Neutrophil (primary cell): ENCODE data around the gene ZYG11A.

Experiments used
- H3K27ac ChIP-seq: fragments of 200-600 bp; sonication (generic); 2 replicates; pipeline ENCODE4 v1.5.1; 2016; ENCODE audit warnings: mild to moderate bottlenecking, moderate library complexity
- H3K27me3 ChIP-seq: fragments of 200-600 bp; sonication (generic); 2 replicates; pipeline ENCODE4 v1.6.0; 2016; ENCODE audit warnings: mild to moderate bottlenecking
- H3K36me3 ChIP-seq: fragments of 200-600 bp; sonication (generic); 2 replicates; pipeline ENCODE4 v1.5.1; 2017
- H3K4me1 ChIP-seq, 2 experiments: fragments of 200-600 bp in 1 of 2; sonication (generic) in 1 of 2; 1 replicate in 1 of 2; 2 replicates in 1 of 2; pipeline versions ENCODE4 v1.5.1 to v1.6.1; 2013 to 2016; ENCODE audit warnings: low read depth in 1 of 2, low read length in 1 of 2, mild to moderate bottlenecking in 1 of 2, moderate library complexity in 1 of 2; ENCODE audit not compliant: control insufficient read depth in 1 of 2, insufficient read depth in 1 of 2
- H3K4me3 ChIP-seq, 2 experiments: fragments of 200-600 bp in 1 of 2; sonication (generic) in 1 of 2; 1 replicate in 1 of 2; 2 replicates in 1 of 2; pipeline ENCODE4 v1.5.1; 2013 to 2016; ENCODE audit warnings: low read depth in 1 of 2, low read length in 1 of 2, mild to moderate bottlenecking in 1 of 2, moderate library complexity in 1 of 2
- H3K9me3 ChIP-seq: fragments of 200-600 bp; sonication (generic); 2 replicates; pipeline ENCODE4 v1.5.1; 2016
- TF ChIP-seq, protein P1 (sequence below): fragments of 200-600 bp; sonication (generic); IDR thresholded peaks from 2 replicates; pipeline ENCODE4 v1.5.1; 2016; ENCODE audit warnings: antibody characterized with exemption

The ZYG11A gene

DNA sequence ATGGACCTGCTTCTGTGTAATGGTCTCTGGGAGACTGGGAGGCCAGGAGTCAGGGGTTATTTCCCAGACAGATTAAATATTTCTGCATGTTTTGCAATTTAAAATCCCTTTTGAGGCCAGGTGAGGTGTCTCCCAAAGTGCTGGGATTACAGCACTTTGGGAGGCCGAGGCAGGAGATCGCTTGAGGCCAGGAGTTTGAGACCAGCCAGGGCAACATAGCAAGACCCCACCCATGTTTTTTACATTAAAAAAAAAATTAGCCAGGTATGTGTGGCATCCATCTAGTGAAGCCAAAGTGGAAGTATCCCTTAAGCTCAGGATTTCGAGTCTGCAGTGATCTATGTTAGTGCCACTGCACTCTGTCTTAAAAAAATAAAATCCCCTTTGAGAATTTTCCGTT lies 44.9 kb downstream of the ZYG11A start:
- H3K4me1 ChIP-seq, result no peaks in the 10 kb centered on the region
- no peaks in the 10 kb centered on the region for H3K36me3 ChIP-seq
- no peaks in the 10 kb centered on the region for H3K9me3 ChIP-seq
- H3K27ac ChIP-seq, result no peak overlapping the region
- TF ChIP-seq, protein P1, sequence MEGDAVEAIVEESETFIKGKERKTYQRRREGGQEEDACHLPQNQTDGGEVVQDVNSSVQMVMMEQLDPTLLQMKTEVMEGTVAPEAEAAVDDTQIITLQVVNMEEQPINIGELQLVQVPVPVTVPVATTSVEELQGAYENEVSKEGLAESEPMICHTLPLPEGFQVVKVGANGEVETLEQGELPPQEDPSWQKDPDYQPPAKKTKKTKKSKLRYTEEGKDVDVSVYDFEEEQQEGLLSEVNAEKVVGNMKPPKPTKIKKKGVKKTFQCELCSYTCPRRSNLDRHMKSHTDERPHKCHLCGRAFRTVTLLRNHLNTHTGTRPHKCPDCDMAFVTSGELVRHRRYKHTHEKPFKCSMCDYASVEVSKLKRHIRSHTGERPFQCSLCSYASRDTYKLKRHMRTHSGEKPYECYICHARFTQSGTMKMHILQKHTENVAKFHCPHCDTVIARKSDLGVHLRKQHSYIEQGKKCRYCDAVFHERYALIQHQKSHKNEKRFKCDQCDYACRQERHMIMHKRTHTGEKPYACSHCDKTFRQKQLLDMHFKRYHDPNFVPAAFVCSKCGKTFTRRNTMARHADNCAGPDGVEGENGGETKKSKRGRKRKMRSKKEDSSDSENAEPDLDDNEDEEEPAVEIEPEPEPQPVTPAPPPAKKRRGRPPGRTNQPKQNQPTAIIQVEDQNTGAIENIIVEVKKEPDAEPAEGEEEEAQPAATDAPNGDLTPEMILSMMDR, result no peak
- no peaks in the 10 kb centered on the region for H3K27me3 ChIP-seq
- H3K4me3 ChIP-seq, result no peak overlapping the region

DNA sequence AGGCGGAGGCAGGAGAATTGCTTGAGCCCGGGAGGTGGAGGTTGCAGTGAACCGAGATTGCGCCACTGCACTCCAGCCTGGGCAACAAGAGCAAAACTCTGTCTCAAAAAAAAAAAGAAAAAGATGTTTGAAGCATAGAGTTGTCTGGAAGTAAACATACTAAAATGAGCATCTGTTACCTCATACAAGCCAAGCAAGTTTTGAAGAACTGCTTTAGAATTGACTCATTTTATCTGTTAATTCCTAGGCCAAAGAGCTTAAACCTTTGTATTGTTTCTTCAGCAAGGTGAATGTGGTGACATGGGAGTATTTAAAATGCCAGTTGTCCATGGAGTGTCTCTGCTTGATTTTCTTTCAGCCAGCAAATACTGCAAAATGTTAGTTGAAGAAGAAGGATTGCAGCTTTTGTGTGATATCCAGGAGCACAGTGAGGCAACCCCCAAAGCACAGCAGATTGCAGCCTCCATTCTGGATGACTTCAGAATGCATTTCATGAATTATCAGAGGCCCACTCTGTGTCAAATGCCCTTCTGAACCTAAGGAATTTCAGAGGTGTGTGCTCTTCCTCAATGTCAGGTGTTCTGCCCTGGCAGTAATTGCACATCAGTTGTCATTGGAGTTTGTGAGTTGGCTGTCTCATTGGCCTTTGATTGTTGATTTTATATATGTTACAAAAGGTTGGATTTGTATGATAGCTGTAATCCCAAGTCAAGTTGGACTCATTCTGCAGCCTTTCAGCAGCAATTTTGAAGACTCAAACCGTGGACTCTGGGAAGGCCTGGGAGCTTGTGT lies 50.1 kb downstream of the ZYG11A start:
- Histone ChIP-seq H3K27ac (no peak overlapping the region), H3K36me3 (no peaks in the 10 kb centered on the region), H3K4me1 (no peaks in the 10 kb centered on the region), H3K27me3 (no peaks in the 10 kb centered on the region), H3K4me3 (no peak overlapping the region), H3K9me3 (no peaks in the 10 kb centered on the region)
- TF ChIP-seq, protein P1, result no peak

DNA sequence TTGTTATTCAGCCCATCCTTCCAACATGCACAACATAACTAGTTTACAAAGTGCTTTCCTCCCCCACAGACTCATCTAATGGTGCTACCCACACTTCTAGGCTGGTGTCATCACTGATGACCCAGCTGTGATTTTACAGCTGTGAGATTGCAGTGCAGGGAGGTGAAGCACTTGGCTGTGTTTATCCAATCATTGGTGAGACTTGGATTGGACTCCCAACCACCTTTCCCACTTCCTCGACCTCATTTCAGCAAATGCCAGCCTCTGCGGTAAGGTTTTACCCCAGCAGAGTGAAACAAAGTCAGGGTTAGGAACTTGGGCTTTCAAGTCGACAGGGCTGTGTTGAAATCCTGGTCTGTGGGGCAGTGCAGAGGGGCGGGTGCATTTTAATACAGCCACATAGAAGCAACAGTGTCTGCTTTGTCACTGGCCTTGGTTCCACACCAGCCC lies 56.9 kb downstream of the ZYG11A start:
- no peaks in the 10 kb centered on the region for H3K4me1 ChIP-seq
- H3K4me3 ChIP-seq, result no peak overlapping the region
- TF ChIP-seq, protein P1, result no peak
- no peaks in the 10 kb centered on the region for H3K27me3 ChIP-seq
- no peak overlapping the region for H3K27ac ChIP-seq
- H3K36me3 ChIP-seq, result no peaks in the 10 kb centered on the region
- no peaks in the 10 kb centered on the region for H3K9me3 ChIP-seq

DNA sequence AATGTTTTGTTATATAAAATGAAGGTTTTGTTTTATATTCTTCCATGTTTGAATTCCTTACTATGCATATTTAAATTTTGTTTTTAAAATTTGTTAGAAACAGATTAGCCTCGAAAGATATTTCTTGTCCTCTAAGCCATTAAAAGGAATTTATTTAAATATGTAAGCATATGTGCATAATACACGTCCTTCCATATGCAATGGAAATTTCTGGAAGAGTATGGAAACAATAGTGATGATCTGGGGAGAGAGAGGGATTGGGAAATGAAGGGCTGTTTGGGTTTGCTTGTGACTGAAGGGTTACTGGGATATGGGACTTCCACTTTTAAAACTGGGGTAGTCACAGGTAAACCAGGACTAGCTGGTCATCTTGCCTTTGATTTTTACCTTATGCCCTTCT lies 57.8 kb downstream of the ZYG11A start:
- Histone ChIP-seq H3K4me1 (no peaks in the 10 kb centered on the region), H3K4me3 (no peak overlapping the region)

DNA sequence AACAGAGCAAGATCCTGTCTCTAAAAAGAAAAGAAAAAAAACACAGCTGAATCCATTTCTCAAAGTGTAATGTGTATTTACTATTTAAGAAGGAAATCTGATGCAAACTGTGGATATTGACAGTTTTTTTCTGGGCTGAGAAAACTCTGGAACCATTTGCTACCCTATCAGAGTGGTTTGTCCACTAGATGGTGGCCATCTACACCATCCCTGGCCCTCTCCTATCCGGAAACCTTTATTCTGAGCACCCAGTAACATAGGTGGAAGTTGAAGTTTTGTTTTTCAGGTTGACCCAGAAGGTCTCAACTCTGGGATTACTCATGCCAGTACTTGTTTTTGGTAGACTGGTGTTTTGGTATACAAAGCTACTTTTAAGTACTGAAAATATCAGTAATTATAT lies 58.8 kb downstream of the ZYG11A start:
- Histone ChIP-seq H3K27me3 (no peaks in the 10 kb centered on the region), H3K4me1 (no peaks in the 10 kb centered on the region), H3K9me3 (no peaks in the 10 kb centered on the region), H3K36me3 (no peaks in the 10 kb centered on the region), H3K4me3 (no peak overlapping the region), H3K27ac (no peak overlapping the region)
- TF ChIP-seq, protein P1, result no peak

More for the DNA sequence above, 57.8 kb downstream of the ZYG11A start:
- TF ChIP-seq, protein P1, result no peak
- no peak overlapping the region for H3K27ac ChIP-seq
- H3K27me3 ChIP-seq, result no peaks in the 10 kb centered on the region
- no peaks in the 10 kb centered on the region for H3K9me3 ChIP-seq
- no peaks in the 10 kb centered on the region for H3K36me3 ChIP-seq
